ENCODE results near the gene TBC1D5. TPM values are rescaled to one million over a fixed set of nuclear protein-coding genes. Genes with fewer than 3 reads are reported as not detected.
"Not testable (repeated sequence)": the region's sequence is repeated elsewhere in the genome, so short reads cannot be mapped to it uniquely, and the experiment has no call there.

TBC1D5 gene
- total RNA-seq, 2 experiments from 2014 or later = 46.3 to 47.8 TPM

- H3K27me3 Mint-ChIP-seq; H3K27ac Mint-ChIP-seq; intact Hi-C loops (cut with micrococcal nuclease); H3K4me3 Mint-ChIP-seq; CTCF ChIA-PET; POLR2A ChIA-PET; ATAC-seq; H3K9me3 Mint-ChIP-seq: not testable (repeated sequence)
- Mint-ChIP-seq H3K4me1 (ENCODE audit: low read depth) (peaks cover 21% of the 10 kb centered on the region), H3K36me3 (ENCODE audit: low read depth) (peaks cover 26% of the 10 kb centered on the region)
- DNase-seq = peak; percentile 34
These were observed 49.4 kb downstream of the TBC1D5 start for GRCh38 chr3:17692846-17693669.

DNA sequence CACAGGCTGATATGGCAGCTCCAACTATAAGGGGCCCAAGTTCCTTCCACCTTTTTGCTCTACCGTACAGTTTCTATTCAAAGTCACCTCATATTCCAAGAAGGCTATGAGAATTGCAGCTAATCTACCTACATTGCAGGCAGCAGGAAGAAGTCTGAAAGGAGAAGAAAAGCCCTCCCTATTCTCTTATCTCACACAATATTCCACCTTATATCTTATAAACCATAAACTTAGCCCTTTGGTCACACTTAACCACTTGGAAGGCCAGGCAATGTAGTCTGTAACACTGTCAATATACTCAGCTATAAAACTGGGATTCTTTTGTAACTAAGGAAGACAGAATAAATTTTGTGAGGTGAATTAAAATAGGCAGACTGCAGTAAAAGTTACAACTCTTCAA lies 54.9 kb downstream of the TBC1D5 start:
- H3K36me3 Mint-ChIP-seq (ENCODE audit: low read depth) = no peaks in the 10 kb centered on the region
- no peaks in the 10 kb centered on the region for H3K27me3 Mint-ChIP-seq
- TF ChIP-seq, protein P1, sequence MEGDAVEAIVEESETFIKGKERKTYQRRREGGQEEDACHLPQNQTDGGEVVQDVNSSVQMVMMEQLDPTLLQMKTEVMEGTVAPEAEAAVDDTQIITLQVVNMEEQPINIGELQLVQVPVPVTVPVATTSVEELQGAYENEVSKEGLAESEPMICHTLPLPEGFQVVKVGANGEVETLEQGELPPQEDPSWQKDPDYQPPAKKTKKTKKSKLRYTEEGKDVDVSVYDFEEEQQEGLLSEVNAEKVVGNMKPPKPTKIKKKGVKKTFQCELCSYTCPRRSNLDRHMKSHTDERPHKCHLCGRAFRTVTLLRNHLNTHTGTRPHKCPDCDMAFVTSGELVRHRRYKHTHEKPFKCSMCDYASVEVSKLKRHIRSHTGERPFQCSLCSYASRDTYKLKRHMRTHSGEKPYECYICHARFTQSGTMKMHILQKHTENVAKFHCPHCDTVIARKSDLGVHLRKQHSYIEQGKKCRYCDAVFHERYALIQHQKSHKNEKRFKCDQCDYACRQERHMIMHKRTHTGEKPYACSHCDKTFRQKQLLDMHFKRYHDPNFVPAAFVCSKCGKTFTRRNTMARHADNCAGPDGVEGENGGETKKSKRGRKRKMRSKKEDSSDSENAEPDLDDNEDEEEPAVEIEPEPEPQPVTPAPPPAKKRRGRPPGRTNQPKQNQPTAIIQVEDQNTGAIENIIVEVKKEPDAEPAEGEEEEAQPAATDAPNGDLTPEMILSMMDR (IDR thresholded peaks at IDR 0.05) = no peak
- H3K4me1 Mint-ChIP-seq (ENCODE audit: low read depth) = no peaks in the 10 kb centered on the region
- DNase-seq (no peak), ATAC-seq (no peak)
- CTCF ChIA-PET = no interaction called here
- no peak overlapping the region for H3K27ac Mint-ChIP-seq
- no peaks in the 10 kb centered on the region for H3K9me3 Mint-ChIP-seq
- POLR2A ChIA-PET = interaction anchor here (0.6 kb wide), 1 partner anchor 55 kb away, joined by 3 read pairs; the partner anchor contains the start of gene TBC1D5
- H3K4me3 Mint-ChIP-seq = no peak overlapping the region
- intact Hi-C loops (cut with micrococcal nuclease) = no loop called here

DNA sequence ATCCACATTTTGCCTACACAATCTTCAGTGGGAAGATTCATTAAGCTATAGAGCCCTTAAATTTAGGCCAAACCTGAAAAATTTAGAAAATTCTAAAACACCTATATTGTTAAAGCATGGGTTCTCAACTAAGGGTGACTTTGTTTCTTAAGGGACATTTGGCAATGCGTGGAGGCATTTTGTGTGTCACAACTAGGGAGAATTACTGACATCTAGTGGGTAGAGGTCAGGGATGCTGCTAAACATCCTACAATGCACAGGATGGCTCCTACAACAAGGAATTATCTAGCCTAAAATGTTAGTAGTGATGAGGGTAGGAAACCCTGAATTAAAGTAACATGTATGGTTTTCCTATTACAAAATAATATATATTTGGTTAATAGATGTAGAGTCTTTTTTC lies 55.8 kb downstream of the TBC1D5 start:
- ChIA-PET CTCF (interaction anchor here (1.2 kb wide), 1 partner anchor 155 kb away, joined by 3 read pairs; no protein-coding TSS in a partner anchor), POLR2A (no interaction called here)
- Mint-ChIP-seq H3K27ac (no peak overlapping the region), H3K9me3 (no peaks in the 10 kb centered on the region), H3K27me3 (no peaks in the 10 kb centered on the region), H3K4me3 (no peak overlapping the region), H3K4me1 (ENCODE audit: low read depth) (no peaks in the 10 kb centered on the region), H3K36me3 (ENCODE audit: low read depth) (peaks cover 2% of the 10 kb centered on the region)
- intact Hi-C loops (cut with micrococcal nuclease) = no loop called here
- ATAC-seq (no peak), DNase-seq (no peak)
- TF ChIP-seq, protein P1 (IDR thresholded peaks at IDR 0.05) = no peak

- CTCF ChIA-PET = interaction anchor here (1.0 kb wide), 1 partner anchor 157 kb away, joined by 3 read pairs; no protein-coding TSS in a partner anchor
- intact Hi-C loops (cut with micrococcal nuclease) = no loop called here
- no peak for ATAC-seq
These were observed 58.8 kb downstream of the TBC1D5 start for GRCh38 chr3:17683542-17684207.

DNA sequence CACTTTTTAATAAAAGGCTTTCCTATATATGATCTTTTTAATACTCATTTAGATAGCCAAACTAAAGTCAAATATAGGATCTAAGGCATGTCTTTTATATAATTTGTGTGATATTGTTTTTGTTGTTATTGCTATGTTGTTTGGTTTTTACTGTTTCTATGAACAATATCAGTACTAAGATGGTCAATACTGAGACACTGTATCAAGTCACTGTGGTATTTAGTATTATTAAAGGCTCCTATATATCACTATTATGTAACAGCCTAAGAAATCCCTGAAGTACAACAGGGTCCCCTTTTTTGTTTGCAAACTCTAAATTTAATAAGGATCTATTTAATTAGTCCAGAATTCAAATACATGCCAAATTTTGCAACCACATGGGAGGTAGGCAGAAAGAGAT lies 61.9 kb downstream of the TBC1D5 start:
- TF ChIP-seq, protein P1 (IDR thresholded peaks at IDR 0.05) = no peak
- Mint-ChIP-seq H3K36me3 (ENCODE audit: low read depth) (peaks cover 4% of the 10 kb centered on the region), H3K9me3 (no peaks in the 10 kb centered on the region), H3K27me3 (no peaks in the 10 kb centered on the region), H3K4me3 (no peak overlapping the region), H3K27ac (no peak overlapping the region), H3K4me1 (ENCODE audit: low read depth) (peaks cover 11% of the 10 kb centered on the region)
- CTCF ChIA-PET = no interaction called here
- no peak for DNase-seq
- ATAC-seq = no peak
- POLR2A ChIA-PET = no interaction called here
- intact Hi-C loops (cut with micrococcal nuclease) = no loop called here

More at GRCh38 chr3:17683542-17684207, 58.8 kb downstream of the TBC1D5 start:
- Mint-ChIP-seq H3K9me3 (no peaks in the 10 kb centered on the region), H3K4me1 (ENCODE audit: low read depth) (peaks cover 3% of the 10 kb centered on the region), H3K36me3 (ENCODE audit: low read depth) (peaks cover 4% of the 10 kb centered on the region), H3K27me3 (no peaks in the 10 kb centered on the region), H3K27ac (no peak overlapping the region), H3K4me3 (no peak overlapping the region)
- POLR2A ChIA-PET = no interaction called here
- TF ChIP-seq, protein P1 (IDR thresholded peaks at IDR 0.05) = no peak
- DNase-seq = no peak
